ENCODE results near the gene PSME2. TPM values are rescaled to one million over a fixed set of nuclear protein-coding genes. Genes with fewer than 3 reads are reported as not detected.

PSME2 gene, protein sequence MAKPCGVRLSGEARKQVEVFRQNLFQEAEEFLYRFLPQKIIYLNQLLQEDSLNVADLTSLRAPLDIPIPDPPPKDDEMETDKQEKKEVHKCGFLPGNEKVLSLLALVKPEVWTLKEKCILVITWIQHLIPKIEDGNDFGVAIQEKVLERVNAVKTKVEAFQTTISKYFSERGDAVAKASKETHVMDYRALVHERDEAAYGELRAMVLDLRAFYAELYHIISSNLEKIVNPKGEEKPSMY
- total RNA-seq (2014; rRNA removed; shearing (Covaris generic); ENCODE audit: low replicate concordance), result 191 and 202 TPM in 2 replicates

DNA sequence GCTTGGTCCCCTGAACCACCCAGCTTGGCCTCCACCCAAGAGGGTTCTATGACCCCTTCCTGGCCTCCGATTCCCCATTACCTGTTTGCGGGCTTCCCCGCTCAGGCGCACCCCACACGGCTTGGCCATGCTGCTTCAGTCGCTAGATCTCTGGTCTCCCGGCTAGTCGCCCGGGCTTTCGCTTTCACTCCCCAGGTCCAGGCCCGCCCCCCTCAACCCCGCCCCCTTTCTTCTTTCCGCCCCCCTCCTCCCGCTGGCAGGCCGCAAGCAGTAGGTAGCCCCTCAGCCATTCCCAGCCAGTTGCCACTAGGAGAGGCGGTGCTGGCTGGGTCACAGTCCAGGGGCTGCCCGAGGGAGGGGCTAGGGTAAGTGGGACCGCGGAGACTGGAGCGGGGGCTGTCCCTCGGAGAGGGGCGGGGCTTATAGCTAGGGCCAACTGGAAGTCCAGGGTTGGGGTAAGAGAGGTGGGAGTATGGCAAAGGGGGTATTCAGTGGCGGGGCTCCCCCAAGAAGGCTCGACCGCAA is at the start of gene PSME2:
Gene PSME2, minus strand, starts transcription at position 158 of the 525 bp plus-strand sequence. Its CDS starts 29 bp downstream, at position 129.
- in situ Hi-C loops (cut with HindIII; ENCODE audit: low pct_unique_long_range_greater_than_20kb, low sequenced_read_pairs), result no loop called here
- DNase-seq (ENCODE audit: low read depth), result peak; percentile 95

DNA sequence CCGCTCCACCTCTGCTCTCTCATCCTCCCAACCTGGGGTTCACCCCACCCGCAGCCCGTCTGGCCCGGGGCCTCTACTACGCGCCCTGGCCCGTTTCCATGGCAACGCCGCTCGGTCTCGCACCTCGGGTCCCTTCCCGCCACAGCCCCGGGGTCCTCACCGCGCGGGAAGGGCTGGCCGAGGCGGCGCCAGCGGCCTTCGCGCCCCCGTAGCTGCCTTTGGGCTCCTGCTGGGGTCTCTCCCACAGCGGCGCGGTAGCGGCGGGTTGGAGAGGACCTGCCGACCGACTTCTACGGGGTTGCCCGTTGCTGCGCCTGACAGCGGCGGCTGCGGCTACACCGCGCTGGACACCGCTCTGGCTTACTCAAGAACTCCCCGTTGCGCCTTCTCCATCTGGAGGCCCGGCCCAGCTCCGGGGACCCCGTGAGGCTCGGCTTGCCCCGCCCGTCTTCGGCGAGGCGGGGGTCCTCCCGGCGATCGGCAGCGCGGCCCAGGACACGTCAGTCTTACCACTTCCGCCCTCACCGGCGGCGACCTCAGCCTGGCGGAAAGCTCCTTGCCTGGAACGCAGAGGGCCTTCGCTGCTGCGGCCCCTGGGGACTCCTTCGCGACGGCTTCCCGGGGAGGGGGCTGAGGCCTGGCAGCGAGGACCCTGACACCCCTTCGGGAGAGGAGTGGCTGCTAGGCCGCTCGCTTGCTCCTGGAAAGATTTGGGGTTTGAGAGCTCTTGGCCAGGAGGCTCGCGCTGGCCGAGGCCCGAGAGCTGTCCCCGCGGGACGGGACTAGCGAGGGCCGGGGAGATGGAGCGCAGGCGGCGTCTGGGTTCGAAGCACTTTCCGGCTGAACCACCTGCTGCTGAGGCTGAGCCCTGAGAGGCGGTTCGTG is 49.0 kb upstream of the PSME2 start, which contains the start of gene TM9SF1:
Gene TM9SF1, minus strand, starts transcription at position 256 of the 885 bp plus-strand sequence. CDS start 422 bp downstream, outside the sequence.
- in situ Hi-C loops (cut with HindIII; ENCODE audit: low pct_unique_long_range_greater_than_20kb, low sequenced_read_pairs), result no loop called here
- DNase-seq (ENCODE audit: low read depth), result peak; percentile 81

DNA sequence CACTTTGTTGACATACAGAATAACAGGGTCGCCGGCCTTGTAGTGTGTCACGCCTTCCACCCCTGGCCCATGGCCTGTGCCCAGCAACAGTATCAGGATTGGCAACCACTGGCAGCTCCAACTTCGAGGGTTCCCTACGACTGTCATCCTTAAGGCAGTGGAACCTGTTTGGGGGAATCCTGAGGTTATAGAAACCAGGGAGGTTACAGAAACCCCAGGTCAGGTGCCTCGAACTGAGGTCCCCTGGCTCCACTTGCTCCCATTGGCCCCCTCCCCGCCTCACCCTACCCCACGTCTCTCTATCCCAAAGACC is 48.4 kb upstream of the PSME2 start:
- in situ Hi-C loops (cut with HindIII; ENCODE audit: low pct_unique_long_range_greater_than_20kb, low sequenced_read_pairs), result no loop called here

DNA sequence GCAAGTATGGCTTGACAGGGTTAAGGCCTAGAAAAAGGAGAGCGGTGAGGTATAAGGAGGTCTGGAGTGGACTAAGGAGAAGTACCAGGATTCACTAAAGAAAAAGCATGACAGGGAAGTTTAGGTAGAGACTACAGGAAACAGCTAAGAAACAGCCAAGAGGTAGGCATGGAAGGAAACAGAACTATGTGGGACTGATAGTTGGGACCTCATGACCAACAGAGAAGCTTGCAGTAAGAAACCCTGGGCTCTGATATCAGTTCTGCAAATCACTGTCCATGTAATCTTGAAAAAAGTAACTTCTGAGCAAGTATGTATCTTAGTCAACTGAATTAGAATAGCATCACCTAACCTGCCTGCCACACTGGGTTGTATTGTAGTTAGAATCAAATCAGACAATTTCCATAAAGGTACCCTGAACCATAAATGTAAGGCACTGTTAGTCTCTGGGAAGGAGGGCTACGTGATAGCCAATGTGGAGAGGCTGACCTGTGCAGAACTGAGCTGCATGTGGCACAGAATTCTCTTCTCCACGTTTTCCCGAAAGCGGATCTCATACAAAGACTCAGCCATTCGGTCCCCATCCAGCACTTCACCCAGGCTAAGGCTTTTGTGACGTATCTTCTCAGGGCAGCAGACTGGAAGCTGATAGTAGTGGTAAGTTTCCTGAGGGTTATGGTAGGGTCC is 47.9 kb upstream of the PSME2 start:
- DNase-seq (ENCODE audit: low read depth), result no peak
- in situ Hi-C loops (cut with HindIII; ENCODE audit: low pct_unique_long_range_greater_than_20kb, low sequenced_read_pairs), result no loop called here

More for the DNA sequence above, 48.4 kb upstream of the PSME2 start:
- DNase-seq (ENCODE audit: low read depth), result no peak

DNA sequence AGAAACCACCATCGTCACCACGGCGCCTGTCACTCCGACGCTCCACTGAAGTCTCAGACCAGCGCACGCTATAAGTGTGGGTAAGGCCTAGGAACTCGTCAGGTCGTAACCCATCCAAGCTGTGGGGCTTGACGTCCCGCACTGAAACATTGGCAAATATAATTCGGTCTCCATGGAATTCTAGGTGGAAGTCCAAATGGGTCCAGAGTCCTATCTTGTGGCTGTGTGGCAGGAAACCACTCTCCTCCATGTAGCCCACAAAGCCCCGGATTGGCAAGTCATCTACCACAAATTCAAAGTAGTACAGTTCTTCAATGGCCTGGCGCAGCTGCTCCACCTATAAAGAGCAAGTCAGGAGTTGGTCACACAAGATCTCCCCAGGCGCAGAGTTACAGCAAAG is 46.5 kb upstream of the PSME2 start:
- DNase-seq (ENCODE audit: low read depth), result no peak
- in situ Hi-C loops (cut with HindIII; ENCODE audit: low pct_unique_long_range_greater_than_20kb, low sequenced_read_pairs), result no loop called here

DNA sequence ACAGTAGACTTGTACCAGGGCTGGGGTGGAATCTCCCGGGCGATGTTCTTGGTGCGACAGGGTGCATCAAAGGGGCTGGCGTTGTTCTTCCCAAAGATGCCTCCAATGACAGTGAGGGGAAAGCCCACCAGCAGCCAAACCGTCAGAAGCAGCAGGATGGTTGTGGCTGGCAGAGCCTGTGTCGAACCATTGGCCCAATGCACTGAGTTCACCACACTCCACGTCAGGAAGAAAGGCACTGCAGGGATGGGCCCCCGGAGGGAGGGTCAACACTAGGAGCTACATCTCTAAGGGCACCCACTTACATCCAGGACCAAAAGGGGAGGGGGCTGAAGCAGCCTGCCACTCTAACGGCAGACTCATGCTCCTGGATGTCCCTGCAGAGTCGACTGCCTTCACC is 44.0 kb upstream of the PSME2 start:
- in situ Hi-C loops (cut with HindIII; ENCODE audit: low pct_unique_long_range_greater_than_20kb, low sequenced_read_pairs), result no loop called here
- DNase-seq (ENCODE audit: low read depth), result no peak

DNA sequence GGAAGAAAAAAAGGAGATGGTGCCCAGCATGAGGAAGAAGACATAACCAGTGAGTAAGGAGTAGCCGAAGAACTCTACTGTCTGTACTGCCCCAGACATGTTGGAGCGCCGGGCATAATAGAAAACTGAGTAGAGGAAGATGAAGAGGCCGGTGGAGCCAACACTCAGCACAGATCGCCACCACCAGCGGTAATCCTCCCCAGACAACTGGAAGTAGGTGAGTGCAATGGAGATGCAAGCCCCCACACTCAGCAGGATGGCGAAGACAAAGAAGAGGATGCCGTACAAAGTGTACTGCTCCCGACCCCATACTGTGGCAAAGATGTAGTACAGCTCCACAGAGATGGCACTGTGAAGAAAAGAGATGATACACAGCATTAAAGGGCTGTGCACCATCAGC is 43.0 kb upstream of the PSME2 start:
- in situ Hi-C loops (cut with HindIII; ENCODE audit: low pct_unique_long_range_greater_than_20kb, low sequenced_read_pairs), result no loop called here
- no peak for DNase-seq (ENCODE audit: low read depth)

DNA sequence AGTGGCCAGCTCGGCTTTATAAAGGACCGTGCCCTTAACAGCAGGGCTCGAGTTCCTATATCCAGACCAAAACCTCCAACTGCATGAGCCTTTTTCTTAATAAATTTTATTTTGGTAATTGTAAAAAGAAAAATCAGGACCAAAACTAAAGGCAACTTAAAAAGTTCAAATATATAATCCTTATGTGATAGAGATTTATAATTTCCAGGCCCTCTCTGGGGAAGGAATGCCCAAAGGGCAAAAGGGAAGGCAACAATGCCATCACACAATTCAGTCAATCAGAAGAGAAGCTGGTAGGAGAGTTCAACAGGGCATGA is 42.6 kb upstream of the PSME2 start:
- DNase-seq (ENCODE audit: low read depth), result no peak
- in situ Hi-C loops (cut with HindIII; ENCODE audit: low pct_unique_long_range_greater_than_20kb, low sequenced_read_pairs), result no loop called here

DNA sequence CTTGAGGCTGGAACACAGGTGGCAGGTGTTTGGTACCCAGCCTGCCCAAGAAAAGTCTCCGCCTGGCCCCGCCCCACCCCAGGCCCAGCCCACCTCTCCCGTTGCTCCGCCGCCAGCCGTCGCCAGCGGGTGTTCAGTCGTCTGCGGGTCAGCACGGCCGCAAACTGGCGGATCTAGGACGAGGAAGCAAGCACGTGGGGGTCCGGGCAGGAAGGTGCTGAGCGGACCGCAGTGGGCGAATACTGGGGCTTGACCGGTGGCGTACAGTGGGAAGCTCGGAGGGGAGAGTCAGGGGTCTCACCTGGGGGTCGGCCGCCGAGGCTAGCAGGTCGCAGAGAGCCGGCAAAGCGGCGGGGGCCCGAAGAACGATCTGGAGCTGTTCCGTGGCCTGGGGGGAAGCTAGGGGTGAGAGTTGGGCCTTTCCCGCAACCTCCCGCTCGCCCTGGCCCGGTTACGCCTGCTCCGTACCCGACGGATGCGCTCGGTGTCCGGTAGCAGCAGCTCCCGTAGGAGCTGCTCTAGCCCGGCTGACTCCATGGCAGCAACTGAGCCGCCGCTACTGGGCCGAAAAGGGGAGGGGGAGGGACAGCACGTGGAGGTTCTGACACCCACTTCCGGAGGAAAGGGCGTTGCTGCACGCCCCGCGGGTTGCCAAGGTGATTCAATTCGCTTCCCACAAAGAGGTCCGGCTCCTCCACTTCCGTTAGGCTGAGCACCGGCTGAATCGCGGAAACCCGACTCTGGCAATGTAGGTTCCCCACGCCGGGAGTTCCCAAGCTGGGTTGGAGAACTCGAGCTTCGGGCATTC is 42.0 kb upstream of the PSME2 start, which contains the start of gene IPO4:
Gene IPO4, minus strand, starts transcription at position 566 of the 808 bp plus-strand sequence. Its CDS starts 29 bp downstream, at position 537.
- in situ Hi-C loops (cut with HindIII; ENCODE audit: low pct_unique_long_range_greater_than_20kb, low sequenced_read_pairs), result no loop called here
- DNase-seq (ENCODE audit: low read depth), result peak; percentile 88

DNA sequence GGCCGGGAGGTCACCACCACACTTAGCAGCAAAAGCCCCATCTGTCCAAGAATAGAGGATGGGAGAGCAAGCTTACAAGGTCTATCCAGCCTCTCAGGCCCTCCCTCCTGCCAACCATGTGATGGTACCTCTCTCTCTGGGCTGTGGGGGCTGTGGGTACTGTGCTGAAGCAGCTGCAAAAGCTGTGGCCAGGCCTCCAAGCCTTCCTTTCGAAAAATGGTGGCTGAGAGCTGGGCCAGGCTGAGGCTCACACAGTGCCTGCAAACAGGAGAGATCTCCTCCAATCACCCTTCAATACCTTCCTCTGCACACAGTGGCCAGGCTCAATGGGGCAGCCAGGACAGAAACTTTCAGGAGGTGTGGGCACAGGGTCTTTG is 41.1 kb upstream of the PSME2 start:
- DNase-seq (ENCODE audit: low read depth), result no peak
- in situ Hi-C loops (cut with HindIII; ENCODE audit: low pct_unique_long_range_greater_than_20kb, low sequenced_read_pairs), result no loop called here

DNA sequence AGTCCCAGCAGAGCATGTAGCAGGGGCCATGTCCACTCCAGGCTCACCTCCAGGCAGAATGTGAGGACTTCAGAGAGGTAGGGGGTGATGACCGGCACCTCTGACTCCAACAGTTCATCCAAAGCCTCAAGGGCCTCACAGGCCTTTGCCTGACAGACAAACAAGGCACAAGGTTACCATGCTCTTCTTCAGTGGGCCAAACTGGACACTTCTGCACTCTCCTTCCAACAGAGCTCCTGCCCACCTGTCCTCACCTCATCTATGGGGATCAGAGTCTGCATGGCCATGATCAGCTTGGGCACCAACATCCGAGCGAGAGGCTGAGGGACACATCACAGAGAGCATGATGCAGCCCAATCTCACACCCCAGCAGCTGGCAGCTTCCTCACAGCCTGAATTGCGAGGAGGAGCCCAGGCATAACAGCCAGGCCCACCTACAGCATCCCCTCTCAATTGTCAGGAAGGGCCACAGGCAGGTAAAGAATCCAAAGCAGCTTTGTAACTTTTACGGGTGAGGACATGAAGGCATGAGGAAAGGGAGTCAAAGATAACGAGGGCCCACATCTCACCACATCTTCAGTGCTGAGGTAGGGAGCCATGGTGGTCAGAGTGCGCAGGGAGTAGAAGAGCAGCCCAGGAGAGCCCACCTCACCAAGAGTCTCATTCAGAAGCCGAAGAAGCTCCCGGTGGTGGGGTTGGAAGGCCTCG is 40.6 kb upstream of the PSME2 start:
- in situ Hi-C loops (cut with HindIII; ENCODE audit: low pct_unique_long_range_greater_than_20kb, low sequenced_read_pairs), result no loop called here
- no peak for DNase-seq (ENCODE audit: low read depth)

DNA sequence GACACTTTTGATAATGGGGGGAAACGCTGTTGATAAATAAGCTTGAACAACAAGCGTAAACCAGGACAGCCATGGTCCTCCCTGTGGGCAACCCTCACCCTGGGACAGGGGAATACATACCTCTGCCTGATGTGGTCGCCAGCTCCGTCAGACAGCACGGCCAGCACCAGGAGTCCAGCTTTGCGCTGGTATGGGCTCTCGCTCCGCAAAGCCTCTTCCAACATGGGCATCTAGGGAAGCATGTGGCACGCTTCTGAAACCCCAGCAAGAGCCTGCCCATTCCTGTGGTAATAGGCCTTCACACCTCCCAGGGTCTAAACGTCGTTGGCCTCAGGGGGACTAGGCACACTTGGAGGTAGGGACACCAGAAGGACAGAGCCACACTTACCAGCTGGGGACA is 39.3 kb upstream of the PSME2 start:
- in situ Hi-C loops (cut with HindIII; ENCODE audit: low pct_unique_long_range_greater_than_20kb, low sequenced_read_pairs), result no loop called here

DNA sequence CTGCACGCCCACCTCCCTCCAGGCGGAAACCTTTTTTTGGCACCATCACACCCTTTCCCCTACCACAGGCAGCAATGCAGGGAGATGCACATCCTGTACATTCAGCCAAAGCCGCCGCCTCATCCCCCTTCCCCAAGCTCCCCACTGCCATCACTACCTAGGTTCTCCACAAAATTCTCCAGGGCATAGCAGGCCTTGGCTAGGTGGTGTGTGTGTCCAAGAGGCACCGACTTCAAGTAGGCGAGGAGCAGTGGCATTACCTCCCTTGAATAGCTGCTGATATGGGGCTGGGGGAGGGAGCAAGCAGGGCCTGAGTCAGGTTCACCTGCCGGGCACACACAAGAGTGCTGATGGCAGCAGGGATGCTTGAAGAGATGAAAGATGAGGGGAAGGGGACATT is 38.6 kb upstream of the PSME2 start:
- in situ Hi-C loops (cut with HindIII; ENCODE audit: low pct_unique_long_range_greater_than_20kb, low sequenced_read_pairs), result no loop called here
- no peak for DNase-seq (ENCODE audit: low read depth)

More for the DNA sequence above, 39.3 kb upstream of the PSME2 start:
- no peak for DNase-seq (ENCODE audit: low read depth)

DNA sequence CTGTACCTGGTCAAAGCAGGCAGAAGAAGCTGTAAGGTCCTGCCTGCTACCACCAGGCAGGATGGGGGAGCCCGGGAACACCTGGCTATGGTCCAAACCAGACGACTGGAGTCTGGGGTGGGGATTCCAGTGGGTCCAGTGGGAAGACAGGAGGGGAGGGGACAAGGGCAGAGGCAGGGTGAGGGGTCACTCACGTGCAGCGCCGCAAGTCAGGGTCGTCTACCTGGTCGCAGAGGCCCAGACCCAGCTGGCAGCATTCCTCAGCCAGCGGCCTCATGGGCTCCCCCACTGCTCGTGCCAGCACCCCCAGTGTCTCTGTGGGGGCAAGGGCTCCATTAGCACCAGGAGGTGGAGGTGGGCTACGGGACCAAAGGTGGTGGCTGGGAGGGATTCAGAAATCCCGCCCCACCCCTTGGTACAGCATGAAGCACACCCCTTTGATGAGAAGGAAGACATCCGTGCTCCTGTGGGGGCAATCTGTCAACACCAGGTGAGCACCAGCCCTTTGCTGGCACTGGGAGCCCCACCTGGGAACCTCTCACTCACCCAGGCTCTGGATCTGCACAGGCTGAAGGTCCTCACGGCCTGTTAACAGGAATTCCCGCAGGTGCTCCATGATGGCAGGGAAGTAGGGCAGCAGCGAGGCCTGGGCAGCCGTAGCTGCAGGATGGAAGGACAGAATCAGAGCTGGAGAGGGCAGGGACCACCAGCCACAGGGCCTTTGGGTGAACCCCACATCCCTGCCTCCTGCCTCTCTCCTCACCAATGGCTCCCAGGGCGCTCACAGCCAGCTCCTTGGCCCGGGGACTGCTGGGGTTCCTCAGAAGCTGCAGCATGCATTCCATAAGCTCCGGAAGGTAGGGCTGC is 37.9 kb upstream of the PSME2 start:
- in situ Hi-C loops (cut with HindIII; ENCODE audit: low pct_unique_long_range_greater_than_20kb, low sequenced_read_pairs), result no loop called here
- no peak for DNase-seq (ENCODE audit: low read depth)

DNA sequence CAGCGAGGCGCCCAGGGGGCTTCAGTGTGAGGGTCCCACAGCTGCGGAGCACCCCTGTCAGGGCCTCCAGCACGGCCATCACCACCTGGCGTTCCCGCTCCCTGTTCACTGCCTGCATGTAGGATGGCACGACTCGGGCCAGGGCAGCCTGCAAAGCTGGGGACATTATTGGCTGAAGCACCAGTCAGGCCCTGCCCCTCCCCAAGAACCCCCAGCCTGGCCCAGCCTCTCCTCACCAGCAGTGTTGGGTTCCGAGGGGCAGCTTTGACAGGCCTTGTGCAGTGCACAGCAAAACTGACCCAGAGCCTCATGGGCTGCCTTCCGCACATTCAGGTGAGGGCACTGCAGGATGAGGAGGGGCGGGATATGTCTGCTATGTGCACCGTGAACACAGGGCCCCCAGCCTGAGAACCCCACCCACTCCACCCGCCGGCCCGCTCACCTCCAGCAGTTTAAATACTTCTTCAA is 36.6 kb upstream of the PSME2 start:
- in situ Hi-C loops (cut with HindIII; ENCODE audit: low pct_unique_long_range_greater_than_20kb, low sequenced_read_pairs), result no loop called here
- DNase-seq (ENCODE audit: low read depth), result no peak

DNA sequence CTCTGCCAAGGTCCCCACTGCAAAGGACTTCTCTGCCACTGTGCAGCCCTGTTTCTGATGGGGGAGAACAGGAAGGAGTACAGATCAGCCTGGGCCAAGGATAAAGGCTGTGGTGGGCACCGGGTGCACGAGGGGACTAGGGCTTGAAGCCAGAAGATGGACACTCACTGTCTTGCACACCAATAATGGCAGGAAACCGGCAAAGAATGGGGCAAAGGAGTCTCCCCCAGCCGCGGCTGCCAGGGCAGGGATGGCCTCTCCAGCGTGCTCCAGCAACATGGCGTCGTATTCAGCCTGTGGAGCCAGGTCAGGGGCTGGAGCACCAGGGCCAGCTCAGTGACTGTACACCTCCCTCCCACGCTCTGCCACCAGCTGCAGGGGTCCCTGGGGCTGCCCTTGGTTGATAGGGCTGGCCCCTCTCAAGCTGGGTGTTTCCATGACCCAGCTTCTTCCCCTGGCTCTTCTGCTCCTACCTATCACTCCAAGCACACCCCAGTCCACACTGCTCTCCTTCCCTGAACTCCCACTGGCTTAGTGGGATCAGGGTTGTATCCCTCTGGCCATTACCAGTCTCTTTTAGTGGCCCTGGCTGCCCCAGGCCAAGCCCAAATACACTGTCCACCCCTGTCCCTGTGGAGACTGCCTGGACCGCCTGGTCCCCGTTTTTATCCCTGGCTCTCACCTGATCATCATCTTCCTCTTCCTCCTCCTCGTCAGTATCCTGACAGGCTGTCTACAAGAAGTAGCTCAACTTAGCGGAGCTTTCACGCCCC is 35.9 kb upstream of the PSME2 start:
- in situ Hi-C loops (cut with HindIII; ENCODE audit: low pct_unique_long_range_greater_than_20kb, low sequenced_read_pairs), result no loop called here
- DNase-seq (ENCODE audit: low read depth), result no peak
